ENCODE results near the gene NPIPA3. TPM values are rescaled to one million over a fixed set of nuclear protein-coding genes. Genes with fewer than 3 reads are reported as not detected.
"Not testable (repeated sequence)": the region's sequence is repeated elsewhere in the genome, so short reads cannot be mapped to it uniquely, and the experiment has no call there.

NPIPA3 gene
- total RNA-seq, 1 donor from 2014 or later = 1.6 TPM

GRCh38 chr16:14742273-14743128 is 39.3 kb downstream of the NPIPA3 start, which contains the start of gene NPIPA2:
NPIPA2 (plus strand) TSS chr16:14742533; CDS start chr16:14748066, 5,533 bp downstream.
- H3K4me3 ChIP-seq (ENCODE audit: low read length in 3 of 3); H3K4me1 ChIP-seq (ENCODE audit: control insufficient read depth in 3 of 3, insufficient read depth in 3 of 3, low read length in 3 of 3); H3K9me3 ChIP-seq (ENCODE audit: control insufficient read depth in 3 of 3, low read length in 3 of 3); H3K27me3 ChIP-seq (ENCODE audit: control insufficient read depth in 3 of 3, insufficient read depth in 3 of 3, low read length in 3 of 3); H3K27ac ChIP-seq (ENCODE audit: low read depth, low read length); H3K9ac ChIP-seq (ENCODE audit: low read depth in 1 of 3, low read length in 3 of 3); H3K36me3 ChIP-seq (ENCODE audit: control insufficient read depth in 3 of 3, insufficient read depth in 3 of 3, low read length in 3 of 3): not testable (repeated sequence)

GRCh38 chr16:14773654-14774053 is 70.4 kb downstream of the NPIPA3 start:
- not testable (repeated sequence) for H3K27ac ChIP-seq (ENCODE audit: low read depth, low read length); H3K4me1 ChIP-seq (ENCODE audit: control insufficient read depth in 3 of 3, insufficient read depth in 3 of 3, low read length in 3 of 3); H3K9ac ChIP-seq (ENCODE audit: low read depth in 1 of 3, low read length in 3 of 3); H3K36me3 ChIP-seq (ENCODE audit: control insufficient read depth in 3 of 3, insufficient read depth in 3 of 3, low read length in 3 of 3); H3K27me3 ChIP-seq (ENCODE audit: control insufficient read depth in 3 of 3, insufficient read depth in 3 of 3, low read length in 3 of 3); H3K9me3 ChIP-seq (ENCODE audit: control insufficient read depth in 3 of 3, low read length in 3 of 3); H3K4me3 ChIP-seq (ENCODE audit: low read length in 3 of 3)

- not testable (repeated sequence) for H3K4me1 ChIP-seq (ENCODE audit: control insufficient read depth in 3 of 3, insufficient read depth in 3 of 3, low read length in 3 of 3); H3K9me3 ChIP-seq (ENCODE audit: control insufficient read depth in 3 of 3, low read length in 3 of 3); H3K4me3 ChIP-seq (ENCODE audit: low read length in 3 of 3); H3K9ac ChIP-seq (ENCODE audit: low read depth in 1 of 3, low read length in 3 of 3); H3K27ac ChIP-seq (ENCODE audit: low read depth, low read length); H3K36me3 ChIP-seq (ENCODE audit: control insufficient read depth in 3 of 3, insufficient read depth in 3 of 3, low read length in 3 of 3); H3K27me3 ChIP-seq (ENCODE audit: control insufficient read depth in 3 of 3, insufficient read depth in 3 of 3, low read length in 3 of 3)
Measured at GRCh38 chr16:14775624-14776023, 72.4 kb downstream of the NPIPA3 start.

Other genes starting within 250 kb of the NPIPA3 start
- gene PARN, start 73.2 kb upstream of the NPIPA3 start, total RNA-seq = 24.5 TPM
- gene BFAR, start 70.5 kb upstream of the NPIPA3 start, total RNA-seq = 63.7 TPM
- not detected for gene PLA2G10, start 9.1 kb upstream of the NPIPA3 start, total RNA-seq
- 1.6 TPM for gene NPIPA2, start 39.1 kb downstream of the NPIPA3 start, total RNA-seq
- 47.0 TPM for gene NOMO1, start 130.3 kb downstream of the NPIPA3 start, total RNA-seq
- 35.5 TPM for gene NPIPA1, start 234.0 kb downstream of the NPIPA3 start, total RNA-seq

Measured in skeletal muscle tissue (tissue), 4 donors.